HEK293 (cell line): ENCODE results near the gene B4GALT1.

Experiments used
- CTCF ChIA-PET: fragments of 350-600 bp; formaldehyde crosslinking; extraction: SDS; loops from one replicate; lab custom pipeline; 2021; ENCODE audit warnings: antibody characterized with exemption; lab: Yijun Ruan, JAX
- POLR2A ChIA-PET: fragments of 300-600 bp; formaldehyde crosslinking; extraction: SDS; loops from one replicate; lab custom pipeline; 2020; ENCODE audit warnings: antibody characterized with exemption, inconsistent platforms; lab: Yijun Ruan, JAX
- H3K27ac ChIP-seq: fragments of 200-500 bp; sonication (Bioruptor generic); 2 replicates; pipeline ENCODE4 v1.5.1; 2014; ENCODE audit warnings: low read depth, low read length, control low read depth, inconsistent platforms; ENCODE audit errors: extremely low read depth
- H3K36me3 ChIP-seq, 2 experiments: fragments of 200-500 bp in 1 of 2; sonication (Bioruptor generic) in 1 of 2; 1 replicate in 1 of 2; 2 replicates in 1 of 2; pipeline ENCODE4 v1.5.1; 2014 to 2017; ENCODE audit warnings: inconsistent platforms in 2 of 2, low read length in 2 of 2; ENCODE audit not compliant: control insufficient read depth in 2 of 2, insufficient read depth in 1 of 2
- H3K4me1 ChIP-seq: fragments of 200-500 bp; sonication (Bioruptor generic); 2 replicates; pipeline ENCODE4 v1.5.1; 2014; ENCODE audit warnings: mild to moderate bottlenecking, low read length, inconsistent platforms; ENCODE audit not compliant: control insufficient read depth, insufficient read depth
- H3K4me3 ChIP-seq: 2 replicates; pipeline ENCODE4 v1.5.1; 2011; ENCODE audit warnings: low read depth, mild to moderate bottlenecking, control low read depth, low read length, moderate library complexity
- H3K9me3 ChIP-seq: fragments of 200-500 bp; sonication (Bioruptor generic); 2 replicates; pipeline ENCODE4 v1.5.1; 2014; ENCODE audit warnings: low read depth, low read length, inconsistent platforms; ENCODE audit not compliant: control insufficient read depth, insufficient read depth
- HOXC10 ChIP-seq: sonication (generic); formaldehyde crosslinking; IDR thresholded peaks from 2 replicates; pipeline ENCODE4 v1.8.1; 2023; ENCODE audit warnings: mild to moderate bottlenecking, missing genetic modification reagents
- REST ChIP-seq: fragments of 450-650 bp; formaldehyde crosslinking; IDR thresholded peaks from 2 replicates; pipeline ENCODE4 v1.5.1; 2016; ENCODE audit warnings: missing biosample characterization, missing genetic modification characterization
- SCRT2 ChIP-seq: fragments of 450-650 bp; formaldehyde crosslinking; IDR thresholded peaks from 2 replicates; pipeline ENCODE4 v1.5.1; 2016; ENCODE audit warnings: missing biosample characterization, missing genetic modification characterization
- SETDB1 ChIP-seq: IDR thresholded peaks from one replicate; pipeline ENCODE4 v1.6.1; 2017; ENCODE audit warnings: mild to moderate bottlenecking, low read length, moderate library complexity, mixed read lengths; ENCODE audit not compliant: insufficient read length
- ZNF121 ChIP-seq: fragments of 450-650 bp; formaldehyde crosslinking; IDR thresholded peaks from 2 replicates; pipeline ENCODE4 v1.5.1; 2016; ENCODE audit warnings: missing biosample characterization, missing genetic modification characterization
- ZNF138 ChIP-seq: fragments of 450-650 bp; formaldehyde crosslinking; IDR thresholded peaks from 2 replicates; pipeline ENCODE4 v1.5.1; 2016; ENCODE audit warnings: missing biosample characterization, missing genetic modification characterization, borderline replicate concordance
- ZNF146 ChIP-seq: fragments of 450-650 bp; formaldehyde crosslinking; IDR thresholded peaks from 2 replicates; pipeline ENCODE4 v1.5.1; 2016; ENCODE audit warnings: missing biosample characterization, missing genetic modification characterization
- ZNF155 ChIP-seq: fragments of 450-650 bp; formaldehyde crosslinking; IDR thresholded peaks from 2 replicates; pipeline ENCODE4 v1.5.1; 2016; ENCODE audit warnings: missing biosample characterization, missing genetic modification characterization
- ZNF2 ChIP-seq: fragments of 450-650 bp; formaldehyde crosslinking; IDR thresholded peaks from 2 replicates; pipeline ENCODE4 v1.5.1; 2016; ENCODE audit warnings: missing biosample characterization, missing genetic modification characterization
- ZNF202 ChIP-seq: fragments of 450-650 bp; formaldehyde crosslinking; IDR thresholded peaks from 2 replicates; pipeline ENCODE4 v1.5.1; 2016; ENCODE audit warnings: missing biosample characterization, missing genetic modification characterization, borderline replicate concordance
- ZNF239 ChIP-seq: fragments of 450-650 bp; formaldehyde crosslinking; IDR thresholded peaks from 2 replicates; pipeline ENCODE4 v1.5.1; 2016; ENCODE audit warnings: missing biosample characterization, missing genetic modification characterization
- ZNF24 ChIP-seq: fragments of 450-650 bp; formaldehyde crosslinking; IDR thresholded peaks from 2 replicates; pipeline ENCODE4 v1.5.1; 2016; ENCODE audit warnings: missing biosample characterization, missing genetic modification characterization
- ZNF311 ChIP-seq: fragments of 450-650 bp; formaldehyde crosslinking; IDR thresholded peaks from 2 replicates; pipeline ENCODE4 v1.5.1; 2017; ENCODE audit warnings: missing biosample characterization, missing genetic modification characterization, borderline replicate concordance
- ZNF37A ChIP-seq: fragments of 450-650 bp; IDR thresholded peaks from 2 replicates; pipeline ENCODE4 v1.5.1; 2018; ENCODE audit warnings: missing biosample characterization, missing genetic modification characterization
- ZNF513 ChIP-seq: fragments of 450-650 bp; IDR thresholded peaks from 2 replicates; pipeline ENCODE4 v1.5.1; 2018; ENCODE audit warnings: missing biosample characterization, missing genetic modification characterization
- ZNF629 ChIP-seq: fragments of 450-650 bp; formaldehyde crosslinking; IDR thresholded peaks from 2 replicates; pipeline ENCODE4 v1.5.1; 2017; ENCODE audit warnings: missing biosample characterization, missing genetic modification characterization
- ZNF654 ChIP-seq: fragments of 450-650 bp; formaldehyde crosslinking; IDR thresholded peaks from 2 replicates; pipeline ENCODE4 v1.5.1; 2016; ENCODE audit warnings: low read depth, missing biosample characterization, missing genetic modification characterization
- ZNF776 ChIP-seq: fragments of 450-650 bp; formaldehyde crosslinking; IDR thresholded peaks from 2 replicates; pipeline ENCODE4 v1.5.0; 2017; ENCODE audit warnings: missing biosample characterization, missing genetic modification characterization, borderline replicate concordance
- ZSCAN4 ChIP-seq: fragments of 450-650 bp; formaldehyde crosslinking; IDR thresholded peaks from 2 replicates; pipeline ENCODE4 v1.5.1; 2017; ENCODE audit warnings: missing biosample characterization, missing genetic modification characterization
- ZXDB ChIP-seq: fragments of 450-650 bp; formaldehyde crosslinking; IDR thresholded peaks from 2 replicates; pipeline ENCODE4 v1.5.1; 2016; ENCODE audit warnings: missing biosample characterization, missing genetic modification characterization
- TF ChIP-seq, protein P1 (sequence below): fragments of 450-650 bp; formaldehyde crosslinking; IDR thresholded peaks from 2 replicates; pipeline ENCODE4 v1.5.1; 2016; ENCODE audit warnings: missing biosample characterization, missing genetic modification characterization
- TF ChIP-seq, protein P2 (sequence below): fragments of 450-650 bp; formaldehyde crosslinking; IDR thresholded peaks from 2 replicates; pipeline ENCODE4 v1.5.1; 2016; ENCODE audit warnings: missing biosample characterization, missing genetic modification characterization
- TF ChIP-seq, protein P3 (sequence below): fragments of 450-650 bp; formaldehyde crosslinking; IDR thresholded peaks from 2 replicates; pipeline ENCODE4 v1.5.1; 2017; ENCODE audit warnings: missing biosample characterization, missing genetic modification characterization
- TF ChIP-seq, protein P4 (sequence below): fragments of 450-650 bp; formaldehyde crosslinking; IDR thresholded peaks from 2 replicates; pipeline ENCODE4 v1.5.1; 2016; ENCODE audit warnings: missing biosample characterization, missing genetic modification characterization

B4GALT1 gene

GRCh38 chr9:33151007-33151557 lies 16.1 kb downstream of the B4GALT1 start:
- POLR2A ChIA-PET = interaction anchor here (0.6 to 2.7 kb wide), 9 partner anchors 10 to 323 kb away, joined by 3 to 33 read pairs (median 4); partner anchors contain the start of genes B4GALT1, BAG1, DNAJA1 and NOL6
- Histone ChIP-seq H3K4me3 (no peak overlapping the region), H3K27ac (peak overlapping the region; percentile 18; the same call in 1 of the 2 replicates), H3K4me1 (peaks cover 13% of the 10 kb centered on the region; the same call in 1 of the 2 replicates), H3K36me3 (no peaks in the 10 kb centered on the region), H3K9me3 (no peaks in the 10 kb centered on the region)
- CTCF ChIA-PET = interaction anchor here (0.5 to 2.5 kb wide), 9 partner anchors 8 to 1025 kb away, joined by 3 to 13 read pairs (median 3); partner anchors contain the start of gene B4GALT1
- TF ChIP-seq ZXDB (tag by site-specific recombination) (peak; percentile 57; the same call in 1 of the 2 replicates), ZNF2 (tag by site-specific recombination) (no peak), SETDB1 (no peak), ZNF138 (tag by site-specific recombination) (no peak), ZNF513 (tag by site-specific recombination) (no peak), ZNF37A (tag by site-specific recombination) (no peak), ZSCAN4 (tag by site-specific recombination) (no peak), HOXC10 (CRISPR knock-in tag) (no peak), REST (tag by site-specific recombination) (0 out of 2 replicates have a peak, but pooled peaks have one; percentile 15), ZNF776 (tag by site-specific recombination) (no peak), ZNF202 (no peak), ZNF155 (tag by site-specific recombination) (no peak), ZNF146 (tag by site-specific recombination) (no peak), ZNF629 (tag by site-specific recombination) (peak; percentile 68), SCRT2 (no peak), ZNF24 (peak; percentile 59; the same call in 1 of the 2 replicates), ZNF654 (tag by site-specific recombination) (no peak), ZNF311 (tag by site-specific recombination) (no peak), ZNF239 (tag by site-specific recombination) (no peak), ZNF121 (no peak)
- TF ChIP-seq, protein P1, sequence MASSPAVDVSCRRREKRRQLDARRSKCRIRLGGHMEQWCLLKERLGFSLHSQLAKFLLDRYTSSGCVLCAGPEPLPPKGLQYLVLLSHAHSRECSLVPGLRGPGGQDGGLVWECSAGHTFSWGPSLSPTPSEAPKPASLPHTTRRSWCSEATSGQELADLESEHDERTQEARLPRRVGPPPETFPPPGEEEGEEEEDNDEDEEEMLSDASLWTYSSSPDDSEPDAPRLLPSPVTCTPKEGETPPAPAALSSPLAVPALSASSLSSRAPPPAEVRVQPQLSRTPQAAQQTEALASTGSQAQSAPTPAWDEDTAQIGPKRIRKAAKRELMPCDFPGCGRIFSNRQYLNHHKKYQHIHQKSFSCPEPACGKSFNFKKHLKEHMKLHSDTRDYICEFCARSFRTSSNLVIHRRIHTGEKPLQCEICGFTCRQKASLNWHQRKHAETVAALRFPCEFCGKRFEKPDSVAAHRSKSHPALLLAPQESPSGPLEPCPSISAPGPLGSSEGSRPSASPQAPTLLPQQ = peak; percentile 99
- TF ChIP-seq, protein P2, sequence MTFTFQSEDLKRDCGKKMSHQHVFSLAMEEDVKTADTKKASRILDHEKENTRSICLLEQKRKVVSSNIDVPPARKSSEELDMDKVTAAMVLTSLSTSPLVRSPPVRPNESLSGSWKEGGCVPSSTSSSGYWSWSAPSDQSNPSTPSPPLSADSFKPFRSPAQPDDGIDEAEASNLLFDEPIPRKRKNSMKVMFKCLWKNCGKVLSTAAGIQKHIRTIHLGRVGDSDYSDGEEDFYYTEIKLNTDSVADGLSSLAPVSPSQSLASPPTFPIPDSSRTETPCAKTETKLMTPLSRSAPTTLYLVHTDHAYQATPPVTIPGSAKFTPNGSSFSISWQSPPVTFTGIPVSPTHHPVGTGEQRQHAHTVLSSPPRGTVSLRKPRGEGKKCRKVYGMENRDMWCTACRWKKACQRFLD (tag by site-specific recombination) = no peak
- TF ChIP-seq, protein P3, sequence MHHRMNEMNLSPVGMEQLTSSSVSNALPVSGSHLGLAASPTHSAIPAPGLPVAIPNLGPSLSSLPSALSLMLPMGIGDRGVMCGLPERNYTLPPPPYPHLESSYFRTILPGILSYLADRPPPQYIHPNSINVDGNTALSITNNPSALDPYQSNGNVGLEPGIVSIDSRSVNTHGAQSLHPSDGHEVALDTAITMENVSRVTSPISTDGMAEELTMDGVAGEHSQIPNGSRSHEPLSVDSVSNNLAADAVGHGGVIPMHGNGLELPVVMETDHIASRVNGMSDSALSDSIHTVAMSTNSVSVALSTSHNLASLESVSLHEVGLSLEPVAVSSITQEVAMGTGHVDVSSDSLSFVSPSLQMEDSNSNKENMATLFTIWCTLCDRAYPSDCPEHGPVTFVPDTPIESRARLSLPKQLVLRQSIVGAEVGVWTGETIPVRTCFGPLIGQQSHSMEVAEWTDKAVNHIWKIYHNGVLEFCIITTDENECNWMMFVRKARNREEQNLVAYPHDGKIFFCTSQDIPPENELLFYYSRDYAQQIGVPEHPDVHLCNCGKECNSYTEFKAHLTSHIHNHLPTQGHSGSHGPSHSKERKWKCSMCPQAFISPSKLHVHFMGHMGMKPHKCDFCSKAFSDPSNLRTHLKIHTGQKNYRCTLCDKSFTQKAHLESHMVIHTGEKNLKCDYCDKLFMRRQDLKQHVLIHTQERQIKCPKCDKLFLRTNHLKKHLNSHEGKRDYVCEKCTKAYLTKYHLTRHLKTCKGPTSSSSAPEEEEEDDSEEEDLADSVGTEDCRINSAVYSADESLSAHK (tag by site-specific recombination) = no peak
- TF ChIP-seq, protein P4, sequence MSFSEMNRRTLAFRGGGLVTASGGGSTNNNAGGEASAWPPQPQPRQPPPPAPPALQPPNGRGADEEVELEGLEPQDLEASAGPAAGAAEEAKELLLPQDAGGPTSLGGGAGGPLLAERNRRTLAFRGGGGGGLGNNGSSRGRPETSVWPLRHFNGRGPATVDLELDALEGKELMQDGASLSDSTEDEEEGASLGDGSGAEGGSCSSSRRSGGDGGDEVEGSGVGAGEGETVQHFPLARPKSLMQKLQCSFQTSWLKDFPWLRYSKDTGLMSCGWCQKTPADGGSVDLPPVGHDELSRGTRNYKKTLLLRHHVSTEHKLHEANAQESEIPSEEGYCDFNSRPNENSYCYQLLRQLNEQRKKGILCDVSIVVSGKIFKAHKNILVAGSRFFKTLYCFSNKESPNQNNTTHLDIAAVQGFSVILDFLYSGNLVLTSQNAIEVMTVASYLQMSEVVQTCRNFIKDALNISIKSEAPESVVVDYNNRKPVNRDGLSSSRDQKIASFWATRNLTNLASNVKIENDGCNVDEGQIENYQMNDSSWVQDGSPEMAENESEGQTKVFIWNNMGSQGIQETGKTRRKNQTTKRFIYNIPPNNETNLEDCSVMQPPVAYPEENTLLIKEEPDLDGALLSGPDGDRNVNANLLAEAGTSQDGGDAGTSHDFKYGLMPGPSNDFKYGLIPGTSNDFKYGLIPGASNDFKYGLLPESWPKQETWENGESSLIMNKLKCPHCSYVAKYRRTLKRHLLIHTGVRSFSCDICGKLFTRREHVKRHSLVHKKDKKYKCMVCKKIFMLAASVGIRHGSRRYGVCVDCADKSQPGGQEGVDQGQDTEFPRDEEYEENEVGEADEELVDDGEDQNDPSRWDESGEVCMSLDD (tag by site-specific recombination) = no peak
